GM12878 (cell line): ENCODE data around the gene GRM7. TPM values are rescaled to one million over a fixed set of nuclear protein-coding genes. Genes with fewer than 3 reads are reported as not detected.

ENCODE experiments used
- ATAC-seq: fragments of 200-7000 bp; cut with Tn5 transposase; 3 replicates; pipeline ENCODE4 v1.9.1; 2020; ENCODE audit warnings: mild to moderate bottlenecking, moderate library complexity
- BruUV-seq: library from RNA; stranded (reverse); fragments of 400-500 nt; replicated peaks from 2 replicates; lab custom pipeline; 2021; lab: Mats Ljungman, UMichigan
- CTCF ChIA-PET: fragments of 300-600 bp; sonication (Branson Sonifier 250); formaldehyde crosslinking; extraction: SDS; loops from one replicate; lab custom pipeline; 2021; ENCODE audit warnings: inconsistent platforms; lab: Yijun Ruan, JAX
- POLR2A ChIA-PET: fragments of 350-600 bp; formaldehyde crosslinking; extraction: SDS; loops from one replicate; lab custom pipeline; 2021; ENCODE audit warnings: inconsistent platforms; lab: Charles Lee
- RAD21 ChIA-PET: fragments of 300-600 bp; sonication (Branson Sonifier 250); formaldehyde crosslinking; loops from one replicate; lab custom pipeline; 2023; ENCODE audit warnings: antibody characterized with exemption; ENCODE audit not compliant: unreplicated experiment; lab: Charles Lee
- SMC1A ChIA-PET: fragments of 300-600 bp; sonication (Branson Sonifier 250); formaldehyde crosslinking; loops from one replicate; lab custom pipeline; 2023; ENCODE audit not compliant: unreplicated experiment, uncharacterized antibody; lab: Charles Lee
- DNase-seq: peaks from one replicate; pipeline ENCODE4 v3.0.0-alpha.2; 2011; ENCODE audit warnings: low read depth, low spot score
- FAIRE-seq: peaks from 3 replicates; lab custom pipeline; 2011; peaks lifted over from hg19 to GRCh38; lab: Jason Lieb, UNC
- H2AFZ ChIP-seq: 2 replicates; pipeline ENCODE4 v1.6.0; 2011; ENCODE audit warnings: low read depth, low read length, control low read depth; ENCODE audit not compliant: control insufficient read depth
- H3K27ac ChIP-seq: 2 replicates; pipeline ENCODE4 v1.5.1; 2011; ENCODE audit warnings: control low read depth; ENCODE audit not compliant: control insufficient read depth, insufficient read depth
- H3K27me3 ChIP-seq, 2 experiments: replicated peaks in 1 of 2; 2 replicates each; pipeline versions ENCODE4 v1.6.0 to v1.6.1; 2011; ENCODE audit warnings: low read length in 1 of 2; ENCODE audit not compliant: control insufficient read depth in 2 of 2, insufficient read depth in 2 of 2
- H3K36me3 ChIP-seq, 2 experiments: 2 replicates each; pipeline ENCODE4 v1.5.1; 2011; ENCODE audit warnings: low read length in 1 of 2; ENCODE audit not compliant: control insufficient read depth in 2 of 2, insufficient read depth in 2 of 2
- H3K4me1 ChIP-seq: 2 replicates; pipeline ENCODE4 v1.6.1; 2011; ENCODE audit warnings: mild to moderate bottlenecking, low read length, moderate library complexity, mixed read lengths; ENCODE audit not compliant: control insufficient read depth, insufficient read depth
- H3K4me2 ChIP-seq: 2 replicates; pipeline ENCODE4 v1.6.0; 2011; ENCODE audit warnings: control low read depth; ENCODE audit not compliant: control insufficient read depth, insufficient read depth
- H3K4me3 ChIP-seq: fragments of 200-600 bp; sonication (generic); 2 replicates; pipeline ENCODE4 v1.5.1; 2016
- H3K79me2 ChIP-seq: 2 replicates; pipeline ENCODE4 v1.6.0; 2011; ENCODE audit warnings: low read length; ENCODE audit not compliant: control insufficient read depth, insufficient read depth
- H3K9ac ChIP-seq: 2 replicates; pipeline ENCODE4 v1.8.0; 2011; ENCODE audit warnings: low read length, control low read depth, mixed read lengths; ENCODE audit not compliant: control insufficient read depth, insufficient read depth
- H3K9me3 ChIP-seq: replicated peaks from 3 replicates; pipeline ENCODE4 v1.5.1; 2011; ENCODE audit warnings: mild to moderate bottlenecking, low read length; ENCODE audit not compliant: control insufficient read depth, insufficient read depth
- H4K20me1 ChIP-seq: 2 replicates; pipeline ENCODE4 v1.6.0; 2011; ENCODE audit not compliant: control insufficient read depth, insufficient read depth
- BCL11A ChIP-seq: IDR thresholded peaks from 2 replicates; pipeline ENCODE4 v1.6.1; 2011; ENCODE audit warnings: low read depth, low read length
- HDAC2 ChIP-seq: fragments of 200-600 bp; sonication (generic); IDR thresholded peaks from 2 replicates; pipeline ENCODE4 v1.6.1; 2017
- HDAC6 ChIP-seq: fragments of 200-600 bp; sonication (generic); IDR thresholded peaks from one replicate; pipeline ENCODE4 v1.8.0; 2017; ENCODE audit warnings: antibody characterized with exemption; ENCODE audit not compliant: unreplicated experiment
- NR2C1 ChIP-seq: fragments of 450-650 bp; IDR thresholded peaks from 2 replicates; pipeline ENCODE4 v1.6.1; 2017; ENCODE audit warnings: antibody characterized with exemption, mild to moderate bottlenecking, moderate library complexity
- SMC3 ChIP-seq: IDR thresholded peaks from 2 replicates; pipeline ENCODE4 v1.6.1; 2011; ENCODE audit warnings: low read length, improper control_type of control experiment, borderline replicate concordance
- SPI1 ChIP-seq: IDR thresholded peaks from 2 replicates; pipeline ENCODE4 v1.6.1; 2011; ENCODE audit warnings: low read depth, mild to moderate bottlenecking, low read length, moderate library complexity, borderline replicate concordance; ENCODE audit not compliant: insufficient read depth
- STAT1 ChIP-seq: fragments of 450-650 bp; conservative IDR thresholded peaks from 2 replicates; pipeline ENCODE4 v1.6.1; 2014; ENCODE audit warnings: antibody characterized with exemption, mild to moderate bottlenecking
- ZNF24 ChIP-seq: fragments of 450-650 bp; IDR thresholded peaks from 2 replicates; pipeline ENCODE4 v1.6.1; 2017; ENCODE audit warnings: antibody characterized with exemption, mild to moderate bottlenecking
- ZNF622 ChIP-seq: fragments of 450-650 bp; IDR thresholded peaks from 2 replicates; pipeline ENCODE4 v1.6.1; 2017; ENCODE audit warnings: mild to moderate bottlenecking, inconsistent platforms
- WGBS: methylation state at CpG from one replicate; pipeline ENCODE4 v1.1.6; 2016; ENCODE audit warnings: low lambda C conversion rate; ENCODE audit not compliant: insufficient replicate concordance, insufficient coverage; ENCODE audit errors: missing lambda C conversion rate; 5-methylcytosine and 5-hydroxymethylcytosine counted together
- in situ Hi-C: fragments of 300-500 bp; cut with MboI; formaldehyde crosslinking; loops from 9 replicates; pipeline ENCODE4 v1.14.3; 2018; ENCODE audit warnings: mixed read lengths
- intact Hi-C: fragments of 100-400 bp; cut with micrococcal nuclease; formaldehyde crosslinking; loops from one replicate; pipeline ENCODE4 v1.14.2; 2022; ENCODE audit not compliant: unreplicated experiment
- polyA plus RNA-seq, 11 experiments: library from polyadenylated mRNA; depleted of rRNA in 4 of 11; unstranded in 6 of 11; stranded (reverse) in 5 of 11; fragments of >200 nt; fragmentation: Nextera tagmentation in 4 of 11; fragmentation: Illumina TruSeq in 1 of 11; extraction: Ambion mirVana in 4 of 11; extraction: Trizol in 1 of 11; gene quantifications; 1 replicate in 1 of 11; 2 replicates in 10 of 11; pipeline versions ENCODE4 v1.2.1 to v1.2.3, GENCODE V29; 2011 to 2016; ENCODE audit warnings: inconsistent platforms in 2 of 11, missing spikeins in 2 of 11, low read depth in 1 of 11
- total RNA-seq, 4 experiments: library from RNA; depleted of rRNA in 3 of 4; stranded (reverse); fragments of >200 nt in 3 of 4; fragmentation: Illumina TruSeq in 1 of 4; extraction: Trizol in 1 of 4; gene quantifications; 2 replicates each; pipeline versions ENCODE4 v1.2.1 to v1.2.3, GENCODE V29; 2013 to 2021
- TF ChIP-seq, protein P1 (sequence below): fragments of 450-650 bp; IDR thresholded peaks from 2 replicates; pipeline ENCODE4 v1.6.1; 2014; ENCODE audit warnings: mild to moderate bottlenecking
- TF ChIP-seq, protein P2 (sequence below): IDR thresholded peaks from 2 replicates; pipeline ENCODE4 v1.6.1; 2012; ENCODE audit warnings: improper control_type of control experiment, low read depth, low read length; ENCODE audit not compliant: insufficient replicate concordance
- TF ChIP-seq, protein P3 (sequence below): fragments of 450-650 bp; IDR thresholded peaks from 2 replicates; pipeline ENCODE4 v1.6.1; 2016; ENCODE audit warnings: mild to moderate bottlenecking
- TF ChIP-seq, protein P4 (sequence below): fragments of 450-650 bp; IDR thresholded peaks from 2 replicates; pipeline ENCODE4 v1.6.1; 2018; ENCODE audit warnings: borderline replicate concordance, mild to moderate bottlenecking; ENCODE audit not compliant: partially characterized antibody
- TF ChIP-seq, protein P5 (sequence below): fragments of 450-650 bp; IDR thresholded peaks from 2 replicates; pipeline ENCODE4 v1.6.1; 2016; ENCODE audit warnings: mild to moderate bottlenecking

Gene GRM7
- total and polyA plus RNA-seq, 10 of the 15 experiments (the other 5 are each of a cell fraction or from before 2014, with no cell fraction given) = not detected

DNA sequence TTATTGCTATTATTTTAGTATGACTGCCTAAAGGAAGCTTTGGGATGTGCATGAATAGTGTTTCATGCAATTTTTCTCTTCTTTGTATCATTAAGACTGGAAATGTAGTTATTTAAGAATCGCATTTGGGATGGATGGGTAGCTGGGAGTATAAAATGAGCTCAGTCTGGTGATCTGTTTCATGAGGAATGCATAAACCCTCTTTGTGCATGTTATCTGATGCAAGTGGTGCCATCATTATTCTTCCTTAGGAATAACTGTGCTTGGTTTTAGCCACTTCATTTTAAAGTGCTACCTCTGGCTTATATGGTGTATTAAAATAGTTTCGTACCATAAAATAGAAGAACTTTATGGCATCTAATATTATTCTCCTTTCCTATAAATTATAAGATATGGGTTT, 535.6 kb downstream of the GRM7 start:
- Histone ChIP-seq H3K27me3 (no peaks in the 10 kb centered on the region), H3K36me3 (no peaks in the 10 kb centered on the region), H3K9me3 (no peaks in the 10 kb centered on the region), H3K27ac (no peak overlapping the region), H3K4me3 (no peak overlapping the region), H3K79me2 (no peaks in the 10 kb centered on the region), H2AFZ (no peak overlapping the region), H4K20me1 (no peaks in the 10 kb centered on the region), H3K4me1 (no peaks in the 10 kb centered on the region), H3K4me2 (no peak overlapping the region), H3K9ac (no peak overlapping the region)
- ATAC-seq (no peak), DNase-seq (no peak), FAIRE-seq (no peak)
- SMC1A ChIA-PET = no interaction called here
- intact Hi-C loops (no loop called here), in situ Hi-C loops (no loop called here)
- CTCF ChIA-PET = no interaction called here
- RAD21 ChIA-PET = no interaction called here
- 21% methylated on average over 2 of the region's 2 CpGs for WGBS
- POLR2A ChIA-PET = no interaction called here
- BruUV-seq = no TSS peak
- TF ChIP-seq, protein P1, sequence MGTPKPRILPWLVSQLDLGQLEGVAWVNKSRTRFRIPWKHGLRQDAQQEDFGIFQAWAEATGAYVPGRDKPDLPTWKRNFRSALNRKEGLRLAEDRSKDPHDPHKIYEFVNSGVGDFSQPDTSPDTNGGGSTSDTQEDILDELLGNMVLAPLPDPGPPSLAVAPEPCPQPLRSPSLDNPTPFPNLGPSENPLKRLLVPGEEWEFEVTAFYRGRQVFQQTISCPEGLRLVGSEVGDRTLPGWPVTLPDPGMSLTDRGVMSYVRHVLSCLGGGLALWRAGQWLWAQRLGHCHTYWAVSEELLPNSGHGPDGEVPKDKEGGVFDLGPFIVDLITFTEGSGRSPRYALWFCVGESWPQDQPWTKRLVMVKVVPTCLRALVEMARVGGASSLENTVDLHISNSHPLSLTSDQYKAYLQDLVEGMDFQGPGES = no peak
- TF ChIP-seq ZNF24 (no peak), STAT1 (no peak), SMC3 (no peak), ZNF622 (no peak), HDAC2 (no peak), BCL11A (no peak), NR2C1 (no peak), SPI1 (no peak), HDAC6 (no peak)
- TF ChIP-seq, protein P2, sequence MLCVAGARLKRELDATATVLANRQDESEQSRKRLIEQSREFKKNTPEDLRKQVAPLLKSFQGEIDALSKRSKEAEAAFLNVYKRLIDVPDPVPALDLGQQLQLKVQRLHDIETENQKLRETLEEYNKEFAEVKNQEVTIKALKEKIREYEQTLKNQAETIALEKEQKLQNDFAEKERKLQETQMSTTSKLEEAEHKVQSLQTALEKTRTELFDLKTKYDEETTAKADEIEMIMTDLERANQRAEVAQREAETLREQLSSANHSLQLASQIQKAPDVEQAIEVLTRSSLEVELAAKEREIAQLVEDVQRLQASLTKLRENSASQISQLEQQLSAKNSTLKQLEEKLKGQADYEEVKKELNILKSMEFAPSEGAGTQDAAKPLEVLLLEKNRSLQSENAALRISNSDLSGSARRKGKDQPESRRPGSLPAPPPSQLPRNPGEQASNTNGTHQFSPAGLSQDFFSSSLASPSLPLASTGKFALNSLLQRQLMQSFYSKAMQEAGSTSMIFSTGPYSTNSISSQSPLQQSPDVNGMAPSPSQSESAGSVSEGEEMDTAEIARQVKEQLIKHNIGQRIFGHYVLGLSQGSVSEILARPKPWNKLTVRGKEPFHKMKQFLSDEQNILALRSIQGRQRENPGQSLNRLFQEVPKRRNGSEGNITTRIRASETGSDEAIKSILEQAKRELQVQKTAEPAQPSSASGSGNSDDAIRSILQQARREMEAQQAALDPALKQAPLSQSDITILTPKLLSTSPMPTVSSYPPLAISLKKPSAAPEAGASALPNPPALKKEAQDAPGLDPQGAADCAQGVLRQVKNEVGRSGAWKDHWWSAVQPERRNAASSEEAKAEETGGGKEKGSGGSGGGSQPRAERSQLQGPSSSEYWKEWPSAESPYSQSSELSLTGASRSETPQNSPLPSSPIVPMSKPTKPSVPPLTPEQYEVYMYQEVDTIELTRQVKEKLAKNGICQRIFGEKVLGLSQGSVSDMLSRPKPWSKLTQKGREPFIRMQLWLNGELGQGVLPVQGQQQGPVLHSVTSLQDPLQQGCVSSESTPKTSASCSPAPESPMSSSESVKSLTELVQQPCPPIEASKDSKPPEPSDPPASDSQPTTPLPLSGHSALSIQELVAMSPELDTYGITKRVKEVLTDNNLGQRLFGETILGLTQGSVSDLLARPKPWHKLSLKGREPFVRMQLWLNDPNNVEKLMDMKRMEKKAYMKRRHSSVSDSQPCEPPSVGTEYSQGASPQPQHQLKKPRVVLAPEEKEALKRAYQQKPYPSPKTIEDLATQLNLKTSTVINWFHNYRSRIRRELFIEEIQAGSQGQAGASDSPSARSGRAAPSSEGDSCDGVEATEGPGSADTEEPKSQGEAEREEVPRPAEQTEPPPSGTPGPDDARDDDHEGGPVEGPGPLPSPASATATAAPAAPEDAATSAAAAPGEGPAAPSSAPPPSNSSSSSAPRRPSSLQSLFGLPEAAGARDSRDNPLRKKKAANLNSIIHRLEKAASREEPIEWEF = no peak
- TF ChIP-seq, protein P3, sequence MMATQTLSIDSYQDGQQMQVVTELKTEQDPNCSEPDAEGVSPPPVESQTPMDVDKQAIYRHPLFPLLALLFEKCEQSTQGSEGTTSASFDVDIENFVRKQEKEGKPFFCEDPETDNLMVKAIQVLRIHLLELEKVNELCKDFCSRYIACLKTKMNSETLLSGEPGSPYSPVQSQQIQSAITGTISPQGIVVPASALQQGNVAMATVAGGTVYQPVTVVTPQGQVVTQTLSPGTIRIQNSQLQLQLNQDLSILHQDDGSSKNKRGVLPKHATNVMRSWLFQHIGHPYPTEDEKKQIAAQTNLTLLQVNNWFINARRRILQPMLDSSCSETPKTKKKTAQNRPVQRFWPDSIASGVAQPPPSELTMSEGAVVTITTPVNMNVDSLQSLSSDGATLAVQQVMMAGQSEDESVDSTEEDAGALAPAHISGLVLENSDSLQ = no peak
- TF ChIP-seq, protein P4, sequence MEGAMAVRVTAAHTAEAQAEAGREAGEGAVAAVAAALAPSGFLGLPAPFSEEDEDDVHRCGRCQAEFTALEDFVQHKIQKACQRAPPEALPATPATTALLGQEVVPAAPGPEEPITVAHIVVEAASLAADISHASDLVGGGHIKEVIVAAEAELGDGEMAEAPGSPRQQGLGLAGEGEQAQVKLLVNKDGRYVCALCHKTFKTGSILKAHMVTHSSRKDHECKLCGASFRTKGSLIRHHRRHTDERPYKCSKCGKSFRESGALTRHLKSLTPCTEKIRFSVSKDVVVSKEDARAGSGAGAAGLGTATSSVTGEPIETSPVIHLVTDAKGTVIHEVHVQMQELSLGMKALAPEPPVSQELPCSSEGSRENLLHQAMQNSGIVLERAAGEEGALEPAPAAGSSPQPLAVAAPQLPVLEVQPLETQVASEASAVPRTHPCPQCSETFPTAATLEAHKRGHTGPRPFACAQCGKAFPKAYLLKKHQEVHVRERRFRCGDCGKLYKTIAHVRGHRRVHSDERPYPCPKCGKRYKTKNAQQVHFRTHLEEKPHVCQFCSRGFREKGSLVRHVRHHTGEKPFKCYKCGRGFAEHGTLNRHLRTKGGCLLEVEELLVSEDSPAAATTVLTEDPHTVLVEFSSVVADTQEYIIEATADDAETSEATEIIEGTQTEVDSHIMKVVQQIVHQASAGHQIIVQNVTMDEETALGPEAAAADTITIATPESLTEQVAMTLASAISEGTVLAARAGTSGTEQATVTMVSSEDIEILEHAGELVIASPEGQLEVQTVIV = no peak
- TF ChIP-seq, protein P5, sequence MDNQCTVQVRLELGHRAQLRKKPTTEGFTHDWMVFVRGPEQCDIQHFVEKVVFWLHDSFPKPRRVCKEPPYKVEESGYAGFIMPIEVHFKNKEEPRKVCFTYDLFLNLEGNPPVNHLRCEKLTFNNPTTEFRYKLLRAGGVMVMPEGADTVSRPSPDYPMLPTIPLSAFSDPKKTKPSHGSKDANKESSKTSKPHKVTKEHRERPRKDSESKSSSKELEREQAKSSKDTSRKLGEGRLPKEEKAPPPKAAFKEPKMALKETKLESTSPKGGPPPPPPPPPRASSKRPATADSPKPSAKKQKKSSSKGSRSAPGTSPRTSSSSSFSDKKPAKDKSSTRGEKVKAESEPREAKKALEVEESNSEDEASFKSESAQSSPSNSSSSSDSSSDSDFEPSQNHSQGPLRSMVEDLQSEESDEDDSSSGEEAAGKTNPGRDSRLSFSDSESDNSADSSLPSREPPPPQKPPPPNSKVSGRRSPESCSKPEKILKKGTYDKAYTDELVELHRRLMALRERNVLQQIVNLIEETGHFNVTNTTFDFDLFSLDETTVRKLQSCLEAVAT = no peak
